Smooth muscle cell (in vitro differentiated cells): ENCODE data around the gene CLEC2L. TPM values are rescaled to one million over a fixed set of nuclear protein-coding genes. Genes with fewer than 3 reads are reported as not detected.

Source experiments
- DNase-seq: peaks from one replicate; lab custom pipeline; 2025; ENCODE audit not compliant: unreplicated experiment; lab: John Stamatoyannopoulos, UW
- H2AFZ ChIP-seq: fragments of 200-600 bp; sonication (generic); 2 replicates; pipeline ENCODE4 v1.6.0; 2016; ENCODE audit warnings: antibody characterized with exemption, low read depth, mild to moderate bottlenecking
- H3F3A ChIP-seq: fragments of 200-600 bp; sonication (generic); 2 replicates; pipeline ENCODE4 v1.6.0; 2017; ENCODE audit warnings: antibody characterized with exemption, low read depth
- H3K27ac ChIP-seq: fragments of 200-600 bp; sonication (generic); 2 replicates; pipeline ENCODE4 v1.5.1; 2016; ENCODE audit warnings: low read depth, mild to moderate bottlenecking
- H3K27me3 ChIP-seq: fragments of 200-600 bp; sonication (generic); 2 replicates; pipeline ENCODE4 v1.6.1; 2016; ENCODE audit warnings: low read depth, mild to moderate bottlenecking
- H3K36me3 ChIP-seq: fragments of 200-600 bp; sonication (generic); 2 replicates; pipeline ENCODE4 v1.5.1; 2016; ENCODE audit warnings: low read depth
- H3K4me1 ChIP-seq: fragments of 200-600 bp; sonication (generic); 2 replicates; pipeline ENCODE4 v1.5.1; 2016; ENCODE audit warnings: low read depth
- H3K4me2 ChIP-seq: fragments of 200-600 bp; sonication (generic); 2 replicates; pipeline ENCODE4 v1.6.0; 2016; ENCODE audit warnings: mild to moderate bottlenecking
- H3K4me3 ChIP-seq: fragments of 200-600 bp; sonication (generic); 2 replicates; pipeline ENCODE4 v1.5.1; 2016; ENCODE audit warnings: mild to moderate bottlenecking
- H3K79me2 ChIP-seq: fragments of 200-600 bp; sonication (generic); 2 replicates; pipeline ENCODE4 v1.6.0; 2016; ENCODE audit warnings: low read depth, mild to moderate bottlenecking
- H3K9ac ChIP-seq: fragments of 200-600 bp; sonication (generic); 2 replicates; pipeline ENCODE4 v1.6.0; 2016; ENCODE audit warnings: low read depth
- H3K9me3 ChIP-seq: fragments of 200-600 bp; sonication (generic); replicated peaks from 2 replicates; pipeline ENCODE4 v1.5.1; 2016; ENCODE audit warnings: low read depth
- H4K20me1 ChIP-seq: fragments of 200-600 bp; sonication (generic); 2 replicates; pipeline ENCODE4 v1.6.0; 2016; ENCODE audit warnings: low read depth
- CTCF ChIP-seq: fragments of 200-600 bp; sonication (generic); IDR thresholded peaks from 2 replicates; pipeline ENCODE4 v1.5.1; 2017; ENCODE audit warnings: borderline replicate concordance, mild to moderate bottlenecking, antibody characterized with exemption; ENCODE audit not compliant: insufficient read depth, poor library complexity, severe bottlenecking
- WGBS: methylation state at CpG from one replicate; pipeline ENCODE4 v1.1.7; 2016; ENCODE audit warnings: low lambda C conversion rate; 5-methylcytosine and 5-hydroxymethylcytosine counted together
- polyA plus RNA-seq: library from polyadenylated mRNA; unstranded; fragments of >200 nt; fragmentation: Nextera tagmentation; extraction: Ambion mirVana; gene quantifications from 2 replicates; pipeline ENCODE4 v1.2.1, GENCODE V29; 2016
- total RNA-seq: library from RNA; depleted of rRNA; stranded (reverse); fragments of >200 nt; gene quantifications from 2 replicates; pipeline ENCODE4 v1.2.3, GENCODE V29; 2014

Gene CLEC2L
- total and polyA plus RNA-seq, 2 experiments from 2014 or later: not detected

DNA sequence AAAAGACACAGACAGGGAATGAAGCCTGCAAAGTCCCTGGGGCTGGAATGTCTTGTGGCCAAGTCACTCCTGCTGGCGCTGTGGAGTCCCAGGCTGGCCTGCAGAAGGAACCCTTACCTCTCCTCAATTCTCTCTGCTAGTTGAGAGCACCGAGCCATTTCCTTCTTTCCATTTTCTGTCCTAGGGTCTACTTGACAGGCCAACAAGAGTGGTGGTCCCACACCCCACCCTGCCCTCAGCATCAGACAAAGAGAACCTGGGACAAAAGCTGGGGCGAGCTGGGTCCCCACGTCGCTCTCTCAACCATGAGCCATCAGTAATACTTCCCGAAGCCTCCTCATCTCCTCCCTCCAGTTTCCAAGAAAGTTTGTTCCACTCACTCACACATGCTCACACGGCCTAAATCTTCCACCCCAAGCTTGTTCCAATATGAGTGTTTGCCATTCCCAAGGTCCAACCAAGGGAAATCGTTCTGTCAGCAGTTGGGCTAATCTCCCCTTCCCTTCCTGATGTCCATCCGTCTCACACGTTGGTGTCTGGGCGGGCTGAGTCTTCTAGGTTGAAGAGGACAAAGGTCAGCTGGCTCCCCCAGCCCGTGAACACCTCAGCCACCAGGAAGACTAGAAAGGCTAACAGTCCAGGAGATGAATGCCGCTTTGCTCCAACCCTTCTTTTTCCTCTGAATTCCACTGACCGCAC, 44.3 kb downstream of the CLEC2L start:
- DNase-seq: no peak
- Histone ChIP-seq H3K4me1 (no peaks in the 10 kb centered on the region), H3F3A (no peaks in the 10 kb centered on the region), H3K9me3 (no peaks in the 10 kb centered on the region), H3K36me3 (no peaks in the 10 kb centered on the region), H3K27ac (no peak overlapping the region), H2AFZ (no peak overlapping the region), H3K79me2 (no peaks in the 10 kb centered on the region), H4K20me1 (no peaks in the 10 kb centered on the region), H3K4me2 (no peak overlapping the region), H3K4me3 (no peak overlapping the region), H3K27me3 (no peaks in the 10 kb centered on the region), H3K9ac (no peak overlapping the region)
- WGBS: 93% methylated on average over 14 of the region's 14 CpGs
- TF ChIP-seq CTCF: no peak

DNA sequence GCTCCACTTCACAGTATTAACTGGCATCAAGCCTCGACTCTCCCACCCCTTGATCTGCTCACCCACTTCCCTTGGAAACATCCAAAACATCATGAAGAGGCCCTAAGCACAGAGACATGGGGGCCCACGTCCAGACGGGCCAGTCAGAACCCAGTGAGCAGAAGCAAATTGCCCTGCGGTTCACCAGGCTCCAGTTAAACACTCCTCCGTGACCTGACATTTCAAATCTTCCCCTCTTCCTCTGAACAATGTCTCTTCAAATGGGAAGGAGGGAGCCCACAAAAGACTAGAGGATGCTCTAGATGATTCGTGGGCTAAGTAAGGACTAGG, 44.8 kb downstream of the CLEC2L start:
- no peak overlapping the region for H3K27ac ChIP-seq
- H3K9ac ChIP-seq: no peak overlapping the region
- H3K36me3 ChIP-seq: no peaks in the 10 kb centered on the region
- H3K4me1 ChIP-seq: no peaks in the 10 kb centered on the region
- H4K20me1 ChIP-seq: no peaks in the 10 kb centered on the region
- no peak for DNase-seq
- H3K4me3 ChIP-seq: no peak overlapping the region
- no peaks in the 10 kb centered on the region for H3F3A ChIP-seq
- 93% methylated on average over 6 of the region's 6 CpGs for WGBS
- no peaks in the 10 kb centered on the region for H3K27me3 ChIP-seq
- no peak overlapping the region for H3K4me2 ChIP-seq
- H2AFZ ChIP-seq: no peak overlapping the region
- no peaks in the 10 kb centered on the region for H3K9me3 ChIP-seq
- TF ChIP-seq CTCF: no peak
- H3K79me2 ChIP-seq: no peaks in the 10 kb centered on the region

DNA sequence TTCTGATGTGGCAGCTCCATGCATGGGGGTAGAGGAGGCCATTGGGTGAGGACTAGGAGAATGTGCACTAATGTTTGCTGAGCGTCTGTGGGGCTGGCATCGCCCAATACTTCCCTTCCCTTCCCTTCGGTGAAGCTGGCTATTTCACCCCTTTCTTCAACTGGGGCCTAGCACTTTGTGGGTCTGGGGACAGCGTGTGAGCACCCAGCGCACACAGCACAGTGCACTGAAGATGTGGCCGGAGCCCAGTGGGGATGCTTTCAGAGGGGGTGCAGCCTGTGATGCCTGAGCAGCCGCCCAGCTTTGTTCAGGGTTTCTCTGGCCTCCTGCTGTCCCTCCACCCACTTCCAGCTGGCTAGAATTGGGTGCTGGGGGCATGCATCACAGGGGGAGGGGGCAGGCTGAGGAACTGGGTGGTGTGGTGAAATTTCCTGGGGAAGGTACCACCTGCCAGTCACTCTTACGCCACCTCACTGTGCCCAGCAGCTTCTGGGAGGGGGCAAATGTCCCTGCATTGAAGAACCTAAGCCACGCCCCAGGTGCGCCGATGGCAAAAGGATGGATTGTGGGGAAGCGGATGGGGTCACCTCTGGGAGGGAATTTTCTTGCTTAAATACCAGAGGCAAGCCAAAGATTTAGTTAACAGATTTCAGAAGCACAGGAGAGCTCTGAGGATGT, 45.5 kb downstream of the CLEC2L start:
- no peak overlapping the region for H3K27ac ChIP-seq
- WGBS: 98% methylated on average over 12 of the region's 12 CpGs
- no peaks in the 10 kb centered on the region for H3K27me3 ChIP-seq
- H3K4me2 ChIP-seq: no peak overlapping the region
- no peaks in the 10 kb centered on the region for H3K4me1 ChIP-seq
- no peaks in the 10 kb centered on the region for H3K79me2 ChIP-seq
- no peaks in the 10 kb centered on the region for H3K9me3 ChIP-seq
- H3K4me3 ChIP-seq: no peak overlapping the region
- no peak for DNase-seq
- no peaks in the 10 kb centered on the region for H4K20me1 ChIP-seq
- no peak overlapping the region for H3K9ac ChIP-seq
- no peak for TF ChIP-seq CTCF
- no peaks in the 10 kb centered on the region for H3F3A ChIP-seq
- H2AFZ ChIP-seq: no peak overlapping the region
- no peaks in the 10 kb centered on the region for H3K36me3 ChIP-seq

GRCh38 chr7:139570119-139570518, 46.6 kb downstream of the CLEC2L start:
- H3K4me2 ChIP-seq: no peak overlapping the region
- H3K27me3 ChIP-seq: no peaks in the 10 kb centered on the region
- no peaks in the 10 kb centered on the region for H4K20me1 ChIP-seq
- no peak overlapping the region for H2AFZ ChIP-seq
- WGBS: 83% methylated on average over 8 of the region's 8 CpGs
- no peak overlapping the region for H3K27ac ChIP-seq
- peak; percentile 20 for TF ChIP-seq CTCF
- no peaks in the 10 kb centered on the region for H3K4me1 ChIP-seq
- no peaks in the 10 kb centered on the region for H3F3A ChIP-seq
- H3K9me3 ChIP-seq: no peaks in the 10 kb centered on the region
- no peak overlapping the region for H3K4me3 ChIP-seq
- DNase-seq: no peak
- H3K36me3 ChIP-seq: no peaks in the 10 kb centered on the region
- H3K9ac ChIP-seq: no peak overlapping the region
- H3K79me2 ChIP-seq: no peaks in the 10 kb centered on the region
